Stomach (tissue), 9 donors: ENCODE measurements around the gene CDK7. TPM values are rescaled to one million over a fixed set of nuclear protein-coding genes. Genes with fewer than 3 reads are reported as not detected.

Experiments
- DNase-seq, 2 donors: peaks; one replicate each; pipeline versions ENCODE4 v3.0.0 to v3.0.0-alpha.2; 2013 to 2019
- H3K27ac ChIP-seq, 5 donors: fragments of 200-600 bp in 4 of 5; sonication (generic) in 4 of 5; one replicate each; pipeline ENCODE4 v1.5.1; 2013 to 2019; ENCODE audit warnings: mild to moderate bottlenecking in 1 of 5, moderate library complexity in 1 of 5
- H3K27me3 ChIP-seq, 3 donors: fragments of 200-600 bp; sonication (generic); one replicate each; pipeline ENCODE4 v1.5.1; 2017 to 2019; ENCODE audit warnings: mixed run types in 1 of 3
- H3K36me3 ChIP-seq, 4 donors: fragments of 200-600 bp; sonication (generic); 1 replicate in 3 of 4; 2 replicates in 1 of 4; pipeline ENCODE4 v1.5.1; 2016 to 2019
- H3K4me1 ChIP-seq, 4 donors: fragments of 200-600 bp; sonication (generic); one replicate each; pipeline ENCODE4 v1.5.1; 2016 to 2019
- H3K4me3 ChIP-seq, 4 donors: fragments of 200-600 bp; sonication (generic) in 3 of 4; one replicate each; pipeline ENCODE4 v1.5.1; 2016 to 2019; ENCODE audit warnings: mild to moderate bottlenecking in 1 of 4
- H3K9me3 ChIP-seq, 4 donors: fragments of 200-600 bp; sonication (generic); one replicate each; pipeline ENCODE4 v1.5.1; 2016 to 2019
- CTCF ChIP-seq, 7 experiments: fragments of 450-650 bp in 4 of 7; fragments of 200-600 bp in 3 of 7; sonication (generic) in 3 of 7; IDR thresholded peaks; one replicate each; pipeline ENCODE4 v1.5.1; 2016 to 2019; ENCODE audit warnings: antibody characterized with exemption in 7 of 7, control low read depth in 2 of 7, mild to moderate bottlenecking in 1 of 7
- EP300 ChIP-seq: sonication (generic); formaldehyde crosslinking; IDR thresholded peaks from one replicate; pipeline ENCODE4 v1.6.1; 2017; ENCODE audit warnings: antibody characterized with exemption
- POLR2A ChIP-seq, 4 donors: fragments of 450-650 bp; IDR thresholded peaks; one replicate each; pipeline ENCODE4 v1.6.1; 2016; ENCODE audit warnings: antibody characterized with exemption in 4 of 4, control low read depth in 2 of 4, mild to moderate bottlenecking in 1 of 4, moderate library complexity in 1 of 4
- POLR2AphosphoS5 ChIP-seq, 3 donors: sonication (generic); formaldehyde crosslinking; IDR thresholded peaks; one replicate each; pipeline ENCODE4 v1.6.1; 2016; ENCODE audit warnings: antibody characterized with exemption in 3 of 3
- WGBS, 5 donors: extraction: QIAGEN DNeasy Blood & Tissue Kit in 3 of 5; methylation state at CpG; one replicate each; pipeline versions ENCODE4 v1.1.5 to v1.1.7; 2013 to 2018; 5-methylcytosine and 5-hydroxymethylcytosine counted together
- intact Hi-C: fragments of 100-400 bp; cut with DNase I; formaldehyde crosslinking; loops from one replicate; pipeline ENCODE4 v1.15.1; 2023; ENCODE audit warnings: low total_unique reads
- polyA plus RNA-seq, 3 donors: library from polyadenylated mRNA; stranded (reverse); fragments of 200-250 nt; gene quantifications; one replicate each; pipeline ENCODE4 v1.2.3, GENCODE V29; 2013
- total RNA-seq, 5 donors: library from RNA; depleted of rRNA; stranded (reverse); fragments of >200 nt; gene quantifications; one replicate each; pipeline versions ENCODE4 v1.1.0 to v1.2.3, GENCODE V29; 2014 to 2016
- donor health status: healthy with polysubstance abuse.
- donor health status: Bipolar disorder and iron deficiency.
- donor health status: healthy.

Gene CDK7
- total and polyA plus RNA-seq, 8 donors, result 5.8 to 51.4 (median 24.0) TPM; not detected in 2

GRCh38 chr5:69312459-69313160 is 77.9 kb downstream of the CDK7 start:
- WGBS, 5 donors, result 59 to 67% (median 61%) methylated on average over 5 of the region's 5 CpGs
- DNase-seq, result no peak
- Histone ChIP-seq H3K4me1 (no peaks in the 10 kb centered on the region), H3K4me3 (no peak overlapping the region), H3K27me3 (no peaks in the 10 kb centered on the region), H3K27ac (no peak overlapping the region), H3K9me3 (no peaks in the 10 kb centered on the region), H3K36me3 (peaks cover 0 to 83% (median 80%) of the 10 kb centered on the region in 4 donors)
- intact Hi-C loops, result no loop called here
- TF ChIP-seq POLR2AphosphoS5 (IDR thresholded peaks at IDR 0.05) (no peak), CTCF (IDR thresholded peaks at IDR 0.05) (no peak)

GRCh38 chr5:69313428-69313827 is 78.7 kb downstream of the CDK7 start:
- no peak for DNase-seq
- Histone ChIP-seq H3K4me1 (no peaks in the 10 kb centered on the region), H3K9me3 (no peaks in the 10 kb centered on the region), H3K27ac (no peak overlapping the region), H3K4me3 (no peak overlapping the region), H3K36me3 (peaks cover 0 to 84% (median 78%) of the 10 kb centered on the region in 4 donors), H3K27me3 (no peaks in the 10 kb centered on the region)
- no peak for TF ChIP-seq CTCF (IDR thresholded peaks at IDR 0.05)
- no peak for TF ChIP-seq EP300
- no peak for TF ChIP-seq POLR2A (IDR thresholded peaks at IDR 0.05)
- TF ChIP-seq POLR2AphosphoS5 (IDR thresholded peaks at IDR 0.05), result no peak
- WGBS, 5 donors, result 96 to 98% (median 97%) methylated on average over 9 of the region's 9 CpGs
- intact Hi-C loops, result no loop called here

- DNase-seq, result no peak
- Histone ChIP-seq H3K9me3 (no peaks in the 10 kb centered on the region), H3K27ac (no peak overlapping the region), H3K27me3 (no peaks in the 10 kb centered on the region), H3K36me3 (peaks cover 0 to 81% (median 74%) of the 10 kb centered on the region in 4 donors), H3K4me1 (no peaks in the 10 kb centered on the region), H3K4me3 (no peak overlapping the region)
- WGBS, 5 donors, result 87 to 97% (median 91%) methylated on average over 1 of the region's 1 CpG
- intact Hi-C loops, result no loop called here
- TF ChIP-seq EP300 (no peak), POLR2A (IDR thresholded peaks at IDR 0.05) (no peak), POLR2AphosphoS5 (IDR thresholded peaks at IDR 0.05) (no peak), CTCF (IDR thresholded peaks at IDR 0.05) (no peak)
Observed at GRCh38 chr5:69315972-69316371, 81.3 kb downstream of the CDK7 start.

GRCh38 chr5:69317391-69317790 is 82.7 kb downstream of the CDK7 start:
- DNase-seq, result no peak

GRCh38 chr5:69326365-69326764 is 91.7 kb downstream of the CDK7 start:
- TF ChIP-seq EP300, result no peak
- no peak for TF ChIP-seq POLR2A (IDR thresholded peaks at IDR 0.05)
- TF ChIP-seq POLR2AphosphoS5 (IDR thresholded peaks at IDR 0.05), result no peak
- Histone ChIP-seq H3K4me1 (peaks cover 0 to 21% (median 3%) of the 10 kb centered on the region in 4 donors), H3K27me3 (no peaks in the 10 kb centered on the region), H3K36me3 (no peaks in the 10 kb centered on the region), H3K4me3 (no peak overlapping the region), H3K9me3 (no peaks in the 10 kb centered on the region), H3K27ac (no peak overlapping the region)
- DNase-seq, result peak in 1 of 2 donors; percentile 34
- 75 to 92% (median 86%) methylated on average over 1 of the region's 1 CpG for WGBS, 5 donors
- intact Hi-C loops, result no loop called here

More at GRCh38 chr5:69317391-69317790, 82.7 kb downstream of the CDK7 start:
- no peak for TF ChIP-seq POLR2A (IDR thresholded peaks at IDR 0.05)
- TF ChIP-seq EP300, result no peak
- no peak for TF ChIP-seq POLR2AphosphoS5 (IDR thresholded peaks at IDR 0.05)
- H3K9me3 ChIP-seq, result no peaks in the 10 kb centered on the region
- H3K4me3 ChIP-seq, result no peak overlapping the region
- peak overlapping the region in 1 of 5 donors; percentile 11 for H3K27ac ChIP-seq
- H3K4me1 ChIP-seq, result no peaks in the 10 kb centered on the region
- peaks cover 0 to 70% (median 60%) of the 10 kb centered on the region in 4 donors for H3K36me3 ChIP-seq
- 75 to 88% (median 83%) methylated on average over 4 of the region's 4 CpGs for WGBS, 5 donors
- H3K27me3 ChIP-seq, result no peaks in the 10 kb centered on the region
- intact Hi-C loops, result no loop called here

Other genes starting within 250 kb of the CDK7 start
- gene SLC30A5, start 140.9 kb upstream of the CDK7 start, total RNA-seq, result 10 to 100 TPM in 4 of 5 donors, 1 to 10 TPM in 1; 9.3 to 67.6 (median 64.7) TPM
- 10 to 100 TPM; 11.3 to 25.7 (median 15.7) TPM for gene SLC30A5, start 140.9 kb upstream of the CDK7 start, polyA plus RNA-seq
- gene CCNB1, start 67.7 kb upstream of the CDK7 start, total RNA-seq, result 10 to 100 TPM in 2 of 5 donors, 1 to 10 TPM in 2, not detected in 1; 6.2 to 31.3 (median 15.1) TPM
- gene CCNB1, start 67.7 kb upstream of the CDK7 start, polyA plus RNA-seq, result 10 to 100 TPM in 2 of 3 donors, 1 to 10 TPM in 1; 7.2 to 34.4 (median 14.4) TPM
- gene CENPH, start 45.3 kb upstream of the CDK7 start, total RNA-seq, result 10 to 100 TPM in 2 of 5 donors, 1 to 10 TPM in 2, under 1 TPM in 1; 0.45 to 15.6 (median 1.8) TPM
- gene CENPH, start 45.3 kb upstream of the CDK7 start, polyA plus RNA-seq, result 1 to 10 TPM; 3.5 to 5.6 (median 3.7) TPM
- 10 to 100 TPM in 3 of 5 donors, 1 to 10 TPM in 2; 7.6 to 26.3 (median 17.4) TPM for gene CCDC125, start 97.9 kb downstream of the CDK7 start, total RNA-seq
- 10 to 100 TPM in 1 of 3 donors, 1 to 10 TPM in 2; 4.4 to 11.9 (median 5.0) TPM for gene CCDC125, start 97.9 kb downstream of the CDK7 start, polyA plus RNA-seq
- gene AK6, start 134.6 kb downstream of the CDK7 start, total RNA-seq, result 10 to 100 TPM in 3 of 5 donors, not detected in 2; 17.5 to 42.0 (median 32.7) TPM
- 10 to 100 TPM; 40.8 to 45.4 (median 44.2) TPM for gene AK6, start 134.6 kb downstream of the CDK7 start, polyA plus RNA-seq
- 10 to 100 TPM in 2 of 5 donors, 1 to 10 TPM in 3; 1.2 to 54.2 (median 8.5) TPM for gene TAF9, start 134.6 kb downstream of the CDK7 start, total RNA-seq
- 10 to 100 TPM; 52.5 to 77.9 (median 64.4) TPM for gene TAF9, start 134.6 kb downstream of the CDK7 start, polyA plus RNA-seq
- 10 to 100 TPM; 11.1 to 42.5 (median 30.3) TPM for gene RAD17, start 134.9 kb downstream of the CDK7 start, total RNA-seq
- 10 to 100 TPM in 2 of 3 donors, 1 to 10 TPM in 1; 9.4 to 13.1 (median 11.5) TPM for gene RAD17, start 134.9 kb downstream of the CDK7 start, polyA plus RNA-seq
- 10 to 100 TPM in 4 of 5 donors, 1 to 10 TPM in 1; 5.3 to 37.1 (median 20.6) TPM for gene MARVELD2, start 180.2 kb downstream of the CDK7 start, total RNA-seq
- gene MARVELD2, start 180.2 kb downstream of the CDK7 start, polyA plus RNA-seq, result 1 to 10 TPM; 3.7 to 4.0 (median 3.8) TPM